CD14-positive monocyte (primary cell): ENCODE results near the gene EMILIN3. TPM values are rescaled to one million over a fixed set of nuclear protein-coding genes. Genes with fewer than 3 reads are reported as not detected.

ENCODE experiments used
- DNase-seq, 3 donors: peaks; one replicate each; pipeline ENCODE4 v3.0.0-alpha.2; 2011 to 2022
- H2AFZ ChIP-seq: 2 replicates; pipeline ENCODE4 v1.6.0; 2012; ENCODE audit warnings: mild to moderate bottlenecking, low read depth, low read length, inconsistent platforms; ENCODE audit not compliant: insufficient read depth, poor library complexity, severe bottlenecking
- H3K27ac ChIP-seq, 2 donors: 1 replicate in 1 of 2; 2 replicates in 1 of 2; pipeline ENCODE4 v1.5.1; 2012 to 2013; ENCODE audit warnings: low read length in 2 of 2, control low read depth in 1 of 2, inconsistent platforms in 1 of 2, low read depth in 1 of 2, mild to moderate bottlenecking in 1 of 2
- H3K27me3 ChIP-seq, 2 donors: one replicate each; pipeline versions ENCODE4 v1.6.0 to v1.6.1; 2011 to 2013; ENCODE audit warnings: low read length in 2 of 2; ENCODE audit not compliant: control insufficient read depth in 2 of 2, insufficient read depth in 2 of 2
- H3K36me3 ChIP-seq, 2 donors: replicated peaks in 1 of 2; 1 replicate in 1 of 2; 2 replicates in 1 of 2; pipeline versions ENCODE4 v1.5.1 to v1.6.1; 2012 to 2013; ENCODE audit warnings: low read length in 2 of 2, control low read depth in 1 of 2, inconsistent platforms in 1 of 2, mild to moderate bottlenecking in 1 of 2; ENCODE audit not compliant: insufficient read depth in 2 of 2, control insufficient read depth in 1 of 2
- H3K4me1 ChIP-seq, 2 donors: 1 replicate in 1 of 2; 2 replicates in 1 of 2; pipeline versions ENCODE4 v1.5.1 to v1.6.1; 2012 to 2013; ENCODE audit warnings: low read length in 2 of 2, control low read depth in 1 of 2, inconsistent platforms in 1 of 2, mild to moderate bottlenecking in 1 of 2, moderate library complexity in 1 of 2; ENCODE audit not compliant: insufficient read depth in 2 of 2, control insufficient read depth in 1 of 2
- H3K4me2 ChIP-seq: replicated peaks from 2 replicates; pipeline ENCODE3; 2012; ENCODE audit warnings: low read length, moderate library complexity, mild to moderate bottlenecking; ENCODE audit not compliant: poor library complexity, severe bottlenecking; ENCODE audit errors: extremely low read depth
- H3K4me3 ChIP-seq, 3 experiments: fragments of 200-600 bp in 1 of 3; sonication (generic) in 1 of 3; replicated peaks in 1 of 3; 1 replicate in 2 of 3; 2 replicates in 1 of 3; pipeline ENCODE4 v1.5.1; 2011 to 2013; ENCODE audit warnings: low read length in 3 of 3, mild to moderate bottlenecking in 3 of 3, control low read depth in 2 of 3, low read depth in 2 of 3, inconsistent platforms in 1 of 3, moderate library complexity in 1 of 3
- H3K79me2 ChIP-seq: 2 replicates; pipeline ENCODE4 v1.6.0; 2012; ENCODE audit warnings: mild to moderate bottlenecking, control low read depth, inconsistent platforms, low read length, moderate library complexity; ENCODE audit not compliant: insufficient read depth
- H3K9ac ChIP-seq: 2 replicates; pipeline ENCODE4 v1.6.0; 2017; ENCODE audit warnings: low read length, mild to moderate bottlenecking; ENCODE audit not compliant: insufficient read depth, poor library complexity, severe bottlenecking
- H3K9me3 ChIP-seq, 2 donors: replicated peaks in 1 of 2; 1 replicate in 1 of 2; 2 replicates in 1 of 2; pipeline versions ENCODE4 v1.5.1 to v1.6.1; 2012 to 2013; ENCODE audit warnings: low read length in 2 of 2, control low read depth in 1 of 2; ENCODE audit not compliant: control insufficient read depth in 1 of 2, insufficient read depth in 1 of 2
- H4K20me1 ChIP-seq: 2 replicates; pipeline ENCODE4 v1.6.0; 2012; ENCODE audit warnings: mild to moderate bottlenecking, low read length, control low read depth, moderate library complexity; ENCODE audit not compliant: insufficient read depth
- H3K27ac Mint-ChIP-seq, 7 donors: one replicate each; pipeline ENCODE4 v1.8.0; 2020; ENCODE audit warnings: mild to moderate bottlenecking in 7 of 7, mixed read lengths in 7 of 7, moderate library complexity in 6 of 7, inconsistent platforms in 2 of 7
- H3K27me3 Mint-ChIP-seq, 3 donors: one replicate each; pipeline ENCODE4 v1.8.0; 2021 to 2022; ENCODE audit warnings: low read depth in 3 of 3, mild to moderate bottlenecking in 3 of 3, mixed read lengths in 3 of 3, moderate library complexity in 3 of 3, inconsistent platforms in 1 of 3
- H3K36me3 Mint-ChIP-seq, 2 donors: one replicate each; pipeline ENCODE4 v1.8.0; 2020; ENCODE audit warnings: mixed read lengths in 2 of 2, inconsistent platforms in 1 of 2, mild to moderate bottlenecking in 1 of 2
- H3K4me1 Mint-ChIP-seq: one replicate; pipeline ENCODE4 v1.8.0; 2020; ENCODE audit warnings: mild to moderate bottlenecking, mixed read lengths
- H3K4me3 Mint-ChIP-seq, 2 donors: one replicate each; pipeline ENCODE4 v1.8.0; 2020; ENCODE audit warnings: mild to moderate bottlenecking in 2 of 2, mixed read lengths in 2 of 2, moderate library complexity in 1 of 2
- H3K9me3 Mint-ChIP-seq, 7 donors: one replicate each; pipeline ENCODE4 v1.8.0; 2020 to 2022; ENCODE audit warnings: mixed read lengths in 7 of 7, mild to moderate bottlenecking in 6 of 7, moderate library complexity in 6 of 7, inconsistent platforms in 2 of 7
- WGBS: methylation state at CpG from one replicate; pipeline ENCODE4 v1.1.5; 2013; ENCODE audit warnings: missing lambda C conversion rate; ENCODE audit not compliant: insufficient coverage; 5-methylcytosine and 5-hydroxymethylcytosine counted together
- intact Hi-C, 2 donors: fragments of 100-400 bp; cut with micrococcal nuclease; formaldehyde crosslinking; loops; one replicate each; pipeline versions ENCODE4 v1.15.0 to v1.15.1; 2023
- polyA plus RNA-seq, 3 donors: library from polyadenylated mRNA; depleted of rRNA in 1 of 3; unstranded in 2 of 3; stranded (reverse) in 1 of 3; fragments of 300-500 nt in 2 of 3; fragments of >200 nt in 1 of 3; fragmentation: Illumina TruSeq in 2 of 3; gene quantifications; 1 replicate in 2 of 3; 2 replicates in 1 of 3; pipeline ENCODE4 v1.2.3, GENCODE V29; 2012 to 2021
- TF ChIP-seq, protein P1 (sequence below): fragments of 200-600 bp; IDR thresholded peaks from one replicate; pipeline ENCODE4 v1.8.0; 2022; ENCODE audit warnings: antibody characterized with exemption, mild to moderate bottlenecking

The EMILIN3 gene
- polyA plus RNA-seq, 3 donors: not detected

DNA sequence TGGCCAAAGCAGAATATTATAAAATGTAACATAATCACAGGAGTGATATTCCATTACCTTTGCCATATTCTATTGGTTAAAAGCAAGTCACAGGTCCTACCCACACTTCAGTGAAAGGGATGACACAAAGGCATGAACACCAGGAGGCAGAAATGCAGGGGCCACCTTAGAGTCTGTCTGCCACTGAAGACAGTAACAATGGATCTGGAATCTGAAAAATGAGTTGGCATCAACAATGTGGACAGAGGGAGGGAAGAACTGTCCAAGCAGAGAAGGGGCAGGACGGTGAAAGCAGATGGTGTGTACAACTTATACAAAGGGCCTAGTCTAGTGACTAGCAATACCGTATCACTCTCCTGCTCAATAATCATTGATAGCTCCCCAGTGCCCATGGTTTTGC is 32.6 kb downstream of the EMILIN3 start:
- H3K4me1 Mint-ChIP-seq: peaks cover 14% of the 10 kb centered on the region
- no peak overlapping the region for H3K27ac Mint-ChIP-seq
- Histone ChIP-seq H3K4me1 (peaks cover 13 to 14% of the 10 kb centered on the region in 2 donors), H3K9me3 (no peaks in the 10 kb centered on the region), H3K27ac (no peak overlapping the region), H4K20me1 (no peaks in the 10 kb centered on the region), H3K27me3 (peaks cover 0 to 16% of the 10 kb centered on the region in 2 donors), H3K9ac (no peak overlapping the region), H2AFZ (no peak overlapping the region), H3K79me2 (no peaks in the 10 kb centered on the region), H3K4me2 (no peak overlapping the region), H3K36me3 (no peaks in the 10 kb centered on the region), H3K4me3 (no peak overlapping the region)
- TF ChIP-seq, protein P1, sequence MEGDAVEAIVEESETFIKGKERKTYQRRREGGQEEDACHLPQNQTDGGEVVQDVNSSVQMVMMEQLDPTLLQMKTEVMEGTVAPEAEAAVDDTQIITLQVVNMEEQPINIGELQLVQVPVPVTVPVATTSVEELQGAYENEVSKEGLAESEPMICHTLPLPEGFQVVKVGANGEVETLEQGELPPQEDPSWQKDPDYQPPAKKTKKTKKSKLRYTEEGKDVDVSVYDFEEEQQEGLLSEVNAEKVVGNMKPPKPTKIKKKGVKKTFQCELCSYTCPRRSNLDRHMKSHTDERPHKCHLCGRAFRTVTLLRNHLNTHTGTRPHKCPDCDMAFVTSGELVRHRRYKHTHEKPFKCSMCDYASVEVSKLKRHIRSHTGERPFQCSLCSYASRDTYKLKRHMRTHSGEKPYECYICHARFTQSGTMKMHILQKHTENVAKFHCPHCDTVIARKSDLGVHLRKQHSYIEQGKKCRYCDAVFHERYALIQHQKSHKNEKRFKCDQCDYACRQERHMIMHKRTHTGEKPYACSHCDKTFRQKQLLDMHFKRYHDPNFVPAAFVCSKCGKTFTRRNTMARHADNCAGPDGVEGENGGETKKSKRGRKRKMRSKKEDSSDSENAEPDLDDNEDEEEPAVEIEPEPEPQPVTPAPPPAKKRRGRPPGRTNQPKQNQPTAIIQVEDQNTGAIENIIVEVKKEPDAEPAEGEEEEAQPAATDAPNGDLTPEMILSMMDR: no peak
- H3K4me3 Mint-ChIP-seq: no peak overlapping the region
- WGBS: 100% methylated on average over 1 of the region's 2 CpGs
- H3K36me3 Mint-ChIP-seq: no peaks in the 10 kb centered on the region
- intact Hi-C loops: no loop called here
- H3K9me3 Mint-ChIP-seq: peaks cover 0 to 2% (median 0%) of the 10 kb centered on the region in 7 donors
- no peak for DNase-seq
- peaks cover 21 to 45% (median 28%) of the 10 kb centered on the region in 3 donors for H3K27me3 Mint-ChIP-seq

DNA sequence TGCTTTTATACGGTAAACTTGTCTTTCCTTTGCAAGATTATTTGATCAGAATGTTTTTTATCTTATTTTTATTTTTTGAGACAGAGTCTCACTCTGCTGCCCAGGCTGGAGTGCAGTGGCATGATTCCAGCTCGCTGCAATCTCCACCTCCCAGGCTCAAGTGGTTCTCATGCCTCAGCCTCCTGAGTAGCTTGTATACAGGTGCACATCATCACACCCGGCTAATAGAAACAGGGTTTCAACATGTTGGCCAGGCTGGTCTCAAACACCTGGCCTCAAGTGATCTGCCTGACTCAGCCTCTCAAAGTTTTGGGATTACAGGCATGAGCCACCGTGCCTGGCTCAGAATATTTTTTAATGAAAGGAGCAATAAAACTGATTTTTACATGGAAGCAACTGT is 34.9 kb downstream of the EMILIN3 start:
- H3K27ac ChIP-seq: no peak overlapping the region
- intact Hi-C loops: no loop called here
- H3K27ac Mint-ChIP-seq: no peak overlapping the region
- peaks cover 0 to 4% (median 0%) of the 10 kb centered on the region in 7 donors for H3K9me3 Mint-ChIP-seq
- H3K27me3 ChIP-seq: peaks cover 0 to 13% of the 10 kb centered on the region in 2 donors
- DNase-seq: no peak
- H3K36me3 ChIP-seq: no peaks in the 10 kb centered on the region
- no peaks in the 10 kb centered on the region for H4K20me1 ChIP-seq
- H3K27me3 Mint-ChIP-seq: peaks cover 11 to 28% (median 24%) of the 10 kb centered on the region in 3 donors
- no peaks in the 10 kb centered on the region for H3K9me3 ChIP-seq
- WGBS: 100% methylated on average over 2 of the region's 4 CpGs
- peaks cover 15% of the 10 kb centered on the region in 2 donors for H3K4me1 ChIP-seq
- no peak overlapping the region for H3K4me3 ChIP-seq
- no peak overlapping the region for H3K9ac ChIP-seq
- H2AFZ ChIP-seq: no peak overlapping the region
- TF ChIP-seq, protein P1: no peak
- H3K36me3 Mint-ChIP-seq: no peaks in the 10 kb centered on the region
- peak overlapping the region in 1 of 2 donors; percentile 48 for H3K4me3 Mint-ChIP-seq
- H3K4me2 ChIP-seq: no peak overlapping the region
- no peaks in the 10 kb centered on the region for H3K79me2 ChIP-seq
- peaks cover 18% of the 10 kb centered on the region for H3K4me1 Mint-ChIP-seq
